ENCODE results near the gene DGKH. TPM values are rescaled to one million over a fixed set of nuclear protein-coding genes. Genes with fewer than 3 reads are reported as not detected.

DGKH gene
- total and polyA plus RNA-seq, 9 of the 15 experiments (the other 6 are each of a cell fraction or from before 2014, with no cell fraction given) = 0.38 to 4.4 (median 3.1) TPM

GRCh38 chr13:42173789-42174343 lies 125.4 kb downstream of the DGKH start (continued):
- no peak for TF ChIP-seq TFAP4 (CRISPR knock-in tag; IDR thresholded peaks at IDR 0.05; ENCODE audit: borderline replicate concordance)
- TF ChIP-seq ZC3H4 (CRISPR knock-in tag; IDR thresholded peaks at IDR 0.05; ENCODE audit: borderline replicate concordance) = no peak
- TF ChIP-seq ZNF41 (CRISPR knock-in tag; conservative IDR thresholded peaks at IDR 0.05) = no peak
- TF ChIP-seq U2AF2 (optimal IDR thresholded peaks at IDR 0.05; ENCODE audit: low read depth, low read length) = no peak
- TF ChIP-seq RAD51 (IDR thresholded peaks at IDR 0.05; ENCODE audit: borderline replicate concordance, low read depth) = no peak
- peak; percentile 12 for TF ChIP-seq CCNT2 (IDR thresholded peaks at IDR 0.05; ENCODE audit: borderline replicate concordance, extremely low read depth, insufficient read length, low read depth, low read length)
- TF ChIP-seq RBFOX2 (IDR thresholded peaks at IDR 0.05; ENCODE audit: low read depth, low read length) = peak; percentile 59
- TF ChIP-seq, protein P1, sequence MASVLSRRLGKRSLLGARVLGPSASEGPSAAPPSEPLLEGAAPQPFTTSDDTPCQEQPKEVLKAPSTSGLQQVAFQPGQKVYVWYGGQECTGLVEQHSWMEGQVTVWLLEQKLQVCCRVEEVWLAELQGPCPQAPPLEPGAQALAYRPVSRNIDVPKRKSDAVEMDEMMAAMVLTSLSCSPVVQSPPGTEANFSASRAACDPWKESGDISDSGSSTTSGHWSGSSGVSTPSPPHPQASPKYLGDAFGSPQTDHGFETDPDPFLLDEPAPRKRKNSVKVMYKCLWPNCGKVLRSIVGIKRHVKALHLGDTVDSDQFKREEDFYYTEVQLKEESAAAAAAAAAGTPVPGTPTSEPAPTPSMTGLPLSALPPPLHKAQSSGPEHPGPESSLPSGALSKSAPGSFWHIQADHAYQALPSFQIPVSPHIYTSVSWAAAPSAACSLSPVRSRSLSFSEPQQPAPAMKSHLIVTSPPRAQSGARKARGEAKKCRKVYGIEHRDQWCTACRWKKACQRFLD (CRISPR knock-in tag; IDR thresholded peaks at IDR 0.05) = 0 out of 2 replicates have a peak, but pooled peaks have one; percentile 24
- TF ChIP-seq STAG1 (CRISPR knock-in tag; IDR thresholded peaks at IDR 0.05; ENCODE audit: borderline replicate concordance) = no peak
- no peak for TF ChIP-seq EWSR1 (IDR thresholded peaks at IDR 0.05; ENCODE audit: borderline replicate concordance, low read depth, partially characterized antibody)
- no peak for TF ChIP-seq RBM22 (IDR thresholded peaks at IDR 0.05; ENCODE audit: low read depth, low read length, poor library complexity, severe bottlenecking)
- no peak for TF ChIP-seq ZNF764 (CRISPR knock-in tag; IDR thresholded peaks at IDR 0.05; ENCODE audit: low read depth)
- TF ChIP-seq CTCF (IDR thresholded peaks at IDR 0.05 in 2 of 3, conservative IDR thresholded peaks at IDR 0.05 in 1 of 3; ENCODE audit: insufficient read depth in 2 of 3, low read depth in 1 of 3, low read length in 3 of 3) = no peak
- no peak for TF ChIP-seq HMGN3 (IDR thresholded peaks at IDR 0.05; ENCODE audit: borderline replicate concordance, extremely low read depth, insufficient read length, low read depth, low read length)

Data from K562 (cell line).